Measurements from ENCODE around the gene C3orf18.

DNA sequence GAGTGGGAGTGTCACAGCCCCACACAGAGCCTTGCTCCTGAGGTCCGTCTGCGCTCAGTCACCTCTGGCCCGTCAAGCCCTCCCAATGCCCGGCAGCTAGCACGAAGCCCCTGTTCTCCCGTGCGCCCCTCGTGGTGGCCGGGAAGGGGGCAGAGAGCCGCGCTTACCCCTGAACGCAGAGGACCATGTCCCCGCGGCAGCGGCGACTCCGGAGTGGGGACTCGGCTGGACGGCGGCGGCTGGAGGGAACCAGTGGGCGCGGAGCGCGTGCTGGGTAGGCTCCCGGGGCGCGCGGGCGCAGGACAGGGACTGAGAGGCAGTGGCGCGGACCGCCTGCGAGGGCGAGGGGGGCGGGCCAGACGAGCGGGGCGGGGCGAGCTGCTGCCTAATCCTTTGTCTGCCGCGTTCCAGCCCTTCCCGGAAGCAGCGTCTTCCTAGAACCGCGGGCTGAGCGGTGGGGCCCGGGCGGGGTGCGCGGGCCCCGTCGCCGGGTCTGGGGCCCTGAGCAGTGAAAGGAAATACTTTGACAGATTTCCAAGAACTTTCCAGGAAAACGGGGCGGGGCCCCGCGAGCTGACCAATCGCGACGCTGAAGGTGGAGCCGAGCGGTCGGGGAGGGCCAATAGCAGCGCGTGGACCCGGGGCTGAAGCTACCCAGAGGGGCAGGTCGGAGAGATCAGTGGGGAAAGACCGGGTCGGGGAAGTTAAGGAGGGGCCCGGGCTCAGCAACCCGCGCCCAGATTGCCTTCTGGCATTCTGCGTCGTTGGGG is 44.1 kb upstream of the C3orf18 start, which contains the start of gene CISH:
- TF ChIP-seq POLR2A (IDR thresholded peaks at IDR 0.05): peak; percentile 62 to 69
- TF ChIP-seq, protein P1, sequence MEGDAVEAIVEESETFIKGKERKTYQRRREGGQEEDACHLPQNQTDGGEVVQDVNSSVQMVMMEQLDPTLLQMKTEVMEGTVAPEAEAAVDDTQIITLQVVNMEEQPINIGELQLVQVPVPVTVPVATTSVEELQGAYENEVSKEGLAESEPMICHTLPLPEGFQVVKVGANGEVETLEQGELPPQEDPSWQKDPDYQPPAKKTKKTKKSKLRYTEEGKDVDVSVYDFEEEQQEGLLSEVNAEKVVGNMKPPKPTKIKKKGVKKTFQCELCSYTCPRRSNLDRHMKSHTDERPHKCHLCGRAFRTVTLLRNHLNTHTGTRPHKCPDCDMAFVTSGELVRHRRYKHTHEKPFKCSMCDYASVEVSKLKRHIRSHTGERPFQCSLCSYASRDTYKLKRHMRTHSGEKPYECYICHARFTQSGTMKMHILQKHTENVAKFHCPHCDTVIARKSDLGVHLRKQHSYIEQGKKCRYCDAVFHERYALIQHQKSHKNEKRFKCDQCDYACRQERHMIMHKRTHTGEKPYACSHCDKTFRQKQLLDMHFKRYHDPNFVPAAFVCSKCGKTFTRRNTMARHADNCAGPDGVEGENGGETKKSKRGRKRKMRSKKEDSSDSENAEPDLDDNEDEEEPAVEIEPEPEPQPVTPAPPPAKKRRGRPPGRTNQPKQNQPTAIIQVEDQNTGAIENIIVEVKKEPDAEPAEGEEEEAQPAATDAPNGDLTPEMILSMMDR (IDR thresholded peaks at IDR 0.05): peak in 5 of 6 experiments; percentile 13 to 45 (median 17)

Measured in adrenal gland (tissue), 5 donors.